HG03175 (cell line): ENCODE results near the gene DSPP.
"Not testable (repeated sequence)": the region's sequence is repeated elsewhere in the genome, so short reads cannot be mapped to it uniquely, and the experiment has no call there.

Experiments
- ATAC-seq: cut with Tn5 transposase; IDR thresholded peaks from one replicate; pipeline ENCODE4 v1.9.1; 2021; ENCODE audit warnings: mild to moderate bottlenecking, moderate library complexity; ENCODE audit not compliant: unreplicated experiment

The DSPP gene

GRCh38 chr4:87608229-87608628, at the start of gene DSPP:
Gene DSPP (plus strand): TSS chr4:87608529. CDS start chr4:87610909, 2,380 bp downstream.
- no peak for ATAC-seq

- peak; percentile 100 for ATAC-seq
These were observed 49.1 kb upstream of the DSPP start for GRCh38 chr4:87559090-87559837.

GRCh38 chr4:87560802-87561201, 47.5 kb upstream of the DSPP start:
- ATAC-seq = no peak

- ATAC-seq = no peak
These were observed 42.6 kb upstream of the DSPP start for GRCh38 chr4:87565746-87566145.

GRCh38 chr4:87566276-87566675, 42.1 kb upstream of the DSPP start:
- ATAC-seq = no peak

GRCh38 chr4:87567191-87567590, 41.1 kb upstream of the DSPP start:
- no peak for ATAC-seq

- ATAC-seq = no peak
These were observed 38.0 kb upstream of the DSPP start for GRCh38 chr4:87570290-87570805.

GRCh38 chr4:87574376-87574775, 34.0 kb upstream of the DSPP start:
- not testable (repeated sequence) for ATAC-seq

GRCh38 chr4:87574996-87575395, 33.3 kb upstream of the DSPP start:
- ATAC-seq = no peak

GRCh38 chr4:87575408-87575807, 32.9 kb upstream of the DSPP start:
- ATAC-seq = no peak

GRCh38 chr4:87575983-87576382, 32.3 kb upstream of the DSPP start:
- no peak for ATAC-seq

GRCh38 chr4:87579478-87579877, 28.9 kb upstream of the DSPP start:
- no peak for ATAC-seq

GRCh38 chr4:87580057-87580456, 28.3 kb upstream of the DSPP start:
- ATAC-seq = no peak

GRCh38 chr4:87584222-87584908, 24.0 kb upstream of the DSPP start:
- ATAC-seq = no peak

- ATAC-seq = no peak
These were observed 18.8 kb upstream of the DSPP start for GRCh38 chr4:87589531-87589930.

GRCh38 chr4:87592124-87592523, 16.2 kb upstream of the DSPP start:
- no peak for ATAC-seq

- no peak for ATAC-seq
These were observed 7.0 kb upstream of the DSPP start for GRCh38 chr4:87601361-87601760.

GRCh38 chr4:87614292-87614890, 6.1 kb downstream of the DSPP start:
- ATAC-seq = no peak

GRCh38 chr4:87616268-87616667, 7.9 kb downstream of the DSPP start:
- no peak for ATAC-seq

- ATAC-seq = no peak
These were observed 11.8 kb downstream of the DSPP start for GRCh38 chr4:87620086-87620485.

GRCh38 chr4:87620491-87620890, 12.2 kb downstream of the DSPP start:
- ATAC-seq = no peak

- ATAC-seq = no peak
These were observed 14.0 kb downstream of the DSPP start for GRCh38 chr4:87622303-87622702.
